ENCODE measurements around the gene PSMA6. TPM values are rescaled to one million over a fixed set of nuclear protein-coding genes. Genes with fewer than 3 reads are reported as not detected.

Gene PSMA6
- total and polyA plus RNA-seq, 2 of the 8 experiments (the other 6 are each of a cell fraction or from before 2014, with no cell fraction given), result 180 to 238 TPM

GRCh38 chr14:35365130-35366055, 73.2 kb downstream of the PSMA6 start:
- CTCF ChIA-PET (ENCODE audit: partially characterized antibody), result interaction anchor here (0.6 to 4.3 kb wide), 10 partner anchors 9 to 225 kb away, joined by 3 to 18 read pairs (median 6); no protein-coding TSS in a partner anchor
- no peak overlapping the region for H3K4ac ChIP-seq (replicated peaks; ENCODE audit: insufficient read length, low read depth, low read length)
- TF ChIP-seq BCL11A (IDR thresholded peaks at IDR 0.05; ENCODE audit: low read depth in 2 of 2, low read length in 2 of 2), result no peak
- TF ChIP-seq TEAD4 (IDR thresholded peaks at IDR 0.05; ENCODE audit: low read depth, low read length), result no peak
- TF ChIP-seq TAF7 (optimal IDR thresholded peaks at IDR 0.05; ENCODE audit: borderline replicate concordance, low read depth, low read length), result no peak
- no peak for TF ChIP-seq RXRA (IDR thresholded peaks at IDR 0.05; ENCODE audit: insufficient read depth, low read depth, low read length)
- TF ChIP-seq SIRT6 (IDR thresholded peaks at IDR 0.05; ENCODE audit: low read length), result no peak
- no peak for TF ChIP-seq CHD2 (IDR thresholded peaks at IDR 0.05; ENCODE audit: low read length)
- TF ChIP-seq BRCA1 (IDR thresholded peaks at IDR 0.05; ENCODE audit: low read depth, low read length), result no peak
- TF ChIP-seq POLR2AphosphoS5 (IDR thresholded peaks at IDR 0.05; ENCODE audit: low read depth, low read length), result no peak
- no peak for TF ChIP-seq SIX5 (IDR thresholded peaks at IDR 0.05; ENCODE audit: low read depth, low read length)
- TF ChIP-seq EZH2 (IDR thresholded peaks at IDR 0.05; ENCODE audit: low read depth, low read length, severe bottlenecking), result no peak

More at GRCh38 chr14:35365130-35366055, 73.2 kb downstream of the PSMA6 start:
- Histone ChIP-seq H4K8ac (ENCODE audit: extremely low read depth, insufficient read depth, low read length) (no peak overlapping the region), H2BK15ac (ENCODE audit: low read length) (no peak overlapping the region), H3K27me3 (replicated peaks in 1 of 4; ENCODE audit: control insufficient read depth in 3 of 4, extremely low read depth in 1 of 4, insufficient read depth in 3 of 4, low read length in 3 of 4) (no peaks in the 10 kb centered on the region), H3K9ac (replicated peaks in 1 of 4; ENCODE audit: extremely low read depth in 1 of 4, low read depth in 3 of 4, low read length in 3 of 4) (no peak overlapping the region), H2AK5ac (ENCODE audit: low read depth, low read length) (no peak overlapping the region), H3K4me1 (replicated peaks in 1 of 4; ENCODE audit: control insufficient read depth in 3 of 4, insufficient read depth in 4 of 4, low read length in 3 of 4) (peaks cover 0 to 18% (median 7%) of the 10 kb centered on the region in 4 experiments; a peak in 5 of 7 replicates), H3K36me3 (ENCODE audit: control insufficient read depth in 2 of 4, insufficient read depth in 4 of 4, low read length in 3 of 4) (no peaks in the 10 kb centered on the region), H2BK5ac (ENCODE audit: low read depth, low read length) (no peak overlapping the region), H3K4me3 (ENCODE audit: extremely low read depth in 1 of 4, insufficient read depth in 2 of 4, low read depth in 3 of 4, low read length in 4 of 4) (no peak overlapping the region), H3K79me2 (ENCODE audit: control insufficient read depth in 1 of 2, insufficient read depth in 2 of 2, low read length in 2 of 2) (no peaks in the 10 kb centered on the region), H3K79me1 (ENCODE audit: low read depth, low read length) (no peaks in the 10 kb centered on the region), H3K56ac (replicated peaks; ENCODE audit: insufficient read length, low read depth, low read length) (no peak overlapping the region), H4K91ac (replicated peaks; ENCODE audit: insufficient read length, low read length) (no peak overlapping the region), H4K5ac (ENCODE audit: insufficient read length, low read depth, low read length) (no peak overlapping the region), H4K20me1 (replicated peaks in 1 of 2; ENCODE audit: control insufficient read depth in 1 of 2, insufficient read depth in 2 of 2, low read length in 2 of 2) (peaks cover 0 to 2% of the 10 kb centered on the region in 2 experiments), H3K4me2 (ENCODE audit: insufficient read depth in 1 of 2, low read depth in 2 of 2, low read length in 2 of 2) (no peak overlapping the region), H3K14ac (ENCODE audit: insufficient read length) (no peak overlapping the region), H2BK20ac (ENCODE audit: low read length) (no peak overlapping the region), H2BK12ac (ENCODE audit: low read depth, low read length) (0 out of 2 replicates have a peak overlapping the region, but pooled peaks have one; percentile 9), H3K9me3 (ENCODE audit: insufficient read depth in 2 of 2, low read depth in 1 of 2, low read length in 1 of 2) (no peaks in the 10 kb centered on the region), H2BK120ac (replicated peaks; ENCODE audit: low read depth, low read length) (no peak overlapping the region), H3K23me2 (ENCODE audit: low read depth, low read length) (no peaks in the 10 kb centered on the region), H2AFZ (ENCODE audit: low read length) (no peak overlapping the region), H3K23ac (ENCODE audit: insufficient read length) (no peak overlapping the region), H3K27ac (ENCODE audit: low read depth, low read length) (no peak overlapping the region), H3K18ac (ENCODE audit: extremely low read depth, low read length) (no peak overlapping the region)
- POLR2A ChIA-PET (ENCODE audit: partially characterized antibody), result interaction anchor here (0.9 to 4.6 kb wide), 2 partner anchors 38 to 73 kb away, joined by 3 to 30 read pairs; partner anchors contain the start of genes NFKBIA and PSMA6
- FAIRE-seq, result no peak
- DNase-seq (ENCODE audit: low read depth in 1 of 2, low spot score in 2 of 2), result no peak
- 93% methylated on average over 13 of the region's 13 CpGs; no CpG with 5 or more reads in 1 of the 2 experiments for WGBS, 2 experiments (ENCODE audit: extremely low coverage in 1 of 2, insufficient coverage in 1 of 2, insufficient read length in 1 of 2, insufficient replicate concordance in 2 of 2, low coverage in 1 of 2, low lambda C conversion rate in 2 of 2, missing lambda C conversion rate in 1 of 2)
